SK-N-MC (cell line): ENCODE results near the gene SMC3.

ENCODE experiments used
- EZH2 ChIP-seq: fragments of 200-600 bp; sonication (generic); IDR thresholded peaks from one replicate; pipeline ENCODE4 v1.6.1; 2017; ENCODE audit warnings: antibody characterized with exemption
- FOXP2 ChIP-seq: optimal IDR thresholded peaks from 2 replicates; pipeline ENCODE3; 2011; ENCODE audit warnings: mild to moderate bottlenecking, moderate library complexity; ENCODE audit not compliant: insufficient read depth; ENCODE audit errors: extremely low read length, control extremely low read depth
- POLR2AphosphoS5 ChIP-seq: IDR thresholded peaks from 2 replicates; pipeline ENCODE4 v1.6.1; 2012; ENCODE audit warnings: mild to moderate bottlenecking, low read depth, low read length, borderline replicate concordance

GRCh38 chr10:110558041-110558440 is 9.5 kb upstream of the SMC3 start:
- TF ChIP-seq EZH2 (no peak), POLR2AphosphoS5 (no peak), FOXP2 (no peak)
